KOPT-K1 (cell line): ENCODE measurements around the gene PLCB4.

ENCODE experiments used
- H3K27ac ChIP-seq: fragments of 200-600 bp; sonication (generic); 2 replicates; pipeline ENCODE4 v1.5.1; 2016; ENCODE audit warnings: antibody characterized with exemption, mild to moderate bottlenecking, low read depth, low read length; ENCODE audit not compliant: poor library complexity, severe bottlenecking
- H3K36me3 ChIP-seq: fragments of 200-600 bp; sonication (generic); 2 replicates; pipeline ENCODE4 v1.5.1; 2017; ENCODE audit warnings: antibody characterized with exemption, mild to moderate bottlenecking, low read length, moderate library complexity; ENCODE audit not compliant: insufficient read depth
- H3K9me3 ChIP-seq: fragments of 200-600 bp; sonication (generic); 2 replicates; pipeline ENCODE4 v1.5.1; 2017; ENCODE audit warnings: antibody characterized with exemption, low read length, mild to moderate bottlenecking; ENCODE audit not compliant: insufficient read depth, poor library complexity, severe bottlenecking

PLCB4 gene

GRCh38 chr20:9075264-9076095 is 6.6 kb downstream of the PLCB4 start:
- Histone ChIP-seq H3K36me3 (no peaks in the 10 kb centered on the region), H3K9me3 (no peaks in the 10 kb centered on the region), H3K27ac (no peak overlapping the region)

GRCh38 chr20:9076440-9076839 is 7.6 kb downstream of the PLCB4 start:
- Histone ChIP-seq H3K9me3 (no peaks in the 10 kb centered on the region), H3K36me3 (no peaks in the 10 kb centered on the region), H3K27ac (no peak overlapping the region)

DNA sequence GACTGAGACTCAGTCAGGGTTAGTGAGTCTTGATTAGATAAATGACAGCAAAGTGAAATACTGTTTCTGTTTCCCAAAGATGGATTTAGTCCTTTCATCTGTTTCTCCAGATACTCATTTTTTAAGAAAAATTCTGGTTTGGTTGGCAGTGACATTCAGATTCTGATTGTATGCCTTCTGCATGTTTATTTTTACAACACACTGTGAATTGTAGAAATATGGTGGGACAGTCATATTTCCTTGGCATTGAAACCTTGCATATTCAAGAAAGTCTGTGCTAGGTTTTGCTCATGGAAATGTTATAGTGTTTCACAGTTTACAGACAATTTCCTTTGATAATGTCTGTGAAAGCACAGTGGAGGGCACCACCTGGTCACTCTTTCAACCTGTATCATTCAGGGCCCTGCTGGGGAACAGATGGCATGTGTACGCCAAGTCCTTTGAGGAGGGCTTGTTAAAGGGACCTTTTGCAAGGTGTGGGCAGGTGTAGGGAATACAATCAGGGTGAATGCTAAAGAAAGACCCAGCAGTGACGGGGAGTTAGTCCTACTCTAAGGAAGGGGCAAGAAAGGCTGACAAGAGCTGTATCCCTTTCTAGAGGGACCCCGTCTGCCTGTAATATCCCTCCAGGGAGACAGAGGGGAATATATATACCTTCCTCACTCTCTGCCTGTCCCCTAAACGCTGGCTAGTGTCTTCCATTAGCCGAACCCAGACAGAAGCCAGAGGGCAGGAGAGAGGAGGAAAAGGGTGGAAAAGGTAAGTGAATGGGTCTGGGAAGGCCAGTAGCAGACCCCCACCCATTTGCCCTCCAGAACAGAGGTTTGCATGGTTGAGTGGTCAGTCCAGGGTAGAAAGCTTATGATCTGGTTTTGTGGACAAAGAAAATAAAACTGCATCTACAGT is 10.2 kb downstream of the PLCB4 start:
- H3K36me3 ChIP-seq: no peaks in the 10 kb centered on the region

GRCh38 chr20:9081423-9081966 is 12.6 kb downstream of the PLCB4 start:
- Histone ChIP-seq H3K9me3 (no peaks in the 10 kb centered on the region), H3K27ac (no peak overlapping the region), H3K36me3 (no peaks in the 10 kb centered on the region)

More for the DNA sequence above, 10.2 kb downstream of the PLCB4 start:
- Histone ChIP-seq H3K9me3 (no peaks in the 10 kb centered on the region), H3K27ac (no peak overlapping the region)

DNA sequence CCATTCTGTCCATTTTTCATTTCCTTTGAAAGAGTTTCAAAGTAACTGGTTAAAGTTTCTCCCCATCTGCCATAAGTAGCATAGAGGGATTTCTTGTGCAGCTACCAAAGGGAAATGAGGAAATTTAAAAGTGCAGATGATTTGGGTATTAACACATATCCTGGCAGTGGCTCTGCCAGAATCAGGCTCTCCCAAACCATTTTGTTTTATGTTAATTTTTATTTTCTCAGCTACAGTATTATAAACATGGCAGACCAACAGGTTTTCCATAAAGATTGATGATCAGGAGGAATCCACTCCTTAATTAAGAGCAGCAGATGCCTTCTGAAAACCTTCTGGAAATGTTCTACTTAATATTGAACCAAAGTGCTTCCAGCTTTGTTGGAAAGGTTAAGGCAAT is 13.9 kb downstream of the PLCB4 start:
- no peaks in the 10 kb centered on the region for H3K36me3 ChIP-seq
- no peak overlapping the region for H3K27ac ChIP-seq
- H3K9me3 ChIP-seq: no peaks in the 10 kb centered on the region

DNA sequence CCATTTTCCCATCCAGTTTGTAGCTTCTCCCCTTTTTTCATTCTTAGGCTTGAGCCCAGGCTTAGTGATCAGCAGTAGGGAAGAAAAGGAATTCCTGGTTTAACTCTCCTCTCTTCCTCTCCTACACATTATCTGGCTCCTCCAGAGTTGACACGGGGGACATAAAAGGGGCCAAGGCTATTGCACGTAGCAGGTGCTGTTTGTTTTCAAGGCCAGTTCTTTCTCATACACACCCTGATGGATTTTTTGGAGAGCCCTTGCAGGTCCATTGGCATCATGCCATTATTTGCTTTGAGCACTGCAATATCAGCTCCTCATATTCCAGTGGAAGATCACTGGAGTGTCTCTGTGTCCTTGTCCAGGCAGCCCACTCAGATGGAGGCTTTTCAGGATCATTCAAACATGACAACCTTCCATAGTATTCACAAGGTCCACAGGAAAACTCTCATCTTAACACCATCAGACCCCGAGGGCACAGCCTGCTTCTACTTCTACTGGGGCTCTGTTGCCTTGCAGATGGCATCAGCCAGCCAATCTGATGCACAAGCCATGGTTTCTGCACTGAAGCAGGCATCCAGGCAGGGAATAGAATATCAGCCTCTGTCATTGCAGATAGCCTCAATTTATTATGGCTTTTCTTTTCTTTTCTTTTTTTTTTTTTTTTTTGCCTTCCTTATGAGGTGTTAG is 18.8 kb downstream of the PLCB4 start:
- H3K27ac ChIP-seq: no peak overlapping the region
- no peaks in the 10 kb centered on the region for H3K36me3 ChIP-seq
- H3K9me3 ChIP-seq: no peaks in the 10 kb centered on the region

GRCh38 chr20:9088556-9088955 is 19.7 kb downstream of the PLCB4 start:
- no peak overlapping the region for H3K27ac ChIP-seq
- H3K36me3 ChIP-seq: no peaks in the 10 kb centered on the region
- H3K9me3 ChIP-seq: no peaks in the 10 kb centered on the region

DNA sequence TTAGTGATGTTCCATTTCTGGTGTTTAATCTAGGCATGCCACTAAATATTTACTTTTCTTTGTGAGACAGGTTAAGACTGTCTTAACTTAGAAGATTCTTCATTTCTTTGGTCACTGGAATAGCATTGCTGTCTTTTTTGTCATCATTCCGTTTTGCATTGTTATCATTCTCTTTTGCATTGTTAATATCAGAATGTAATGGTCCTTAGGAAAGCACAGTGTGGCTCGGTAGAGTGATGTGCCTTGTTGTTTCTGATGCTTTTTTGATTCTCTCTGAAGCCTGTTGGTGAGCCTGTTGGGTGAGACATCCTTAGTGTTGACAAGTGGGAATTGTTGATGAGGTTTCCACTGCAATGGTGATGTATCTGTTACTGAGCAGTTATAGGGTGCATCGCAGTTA is 23.2 kb downstream of the PLCB4 start:
- Histone ChIP-seq H3K9me3 (no peaks in the 10 kb centered on the region), H3K36me3 (no peaks in the 10 kb centered on the region), H3K27ac (no peak overlapping the region)

DNA sequence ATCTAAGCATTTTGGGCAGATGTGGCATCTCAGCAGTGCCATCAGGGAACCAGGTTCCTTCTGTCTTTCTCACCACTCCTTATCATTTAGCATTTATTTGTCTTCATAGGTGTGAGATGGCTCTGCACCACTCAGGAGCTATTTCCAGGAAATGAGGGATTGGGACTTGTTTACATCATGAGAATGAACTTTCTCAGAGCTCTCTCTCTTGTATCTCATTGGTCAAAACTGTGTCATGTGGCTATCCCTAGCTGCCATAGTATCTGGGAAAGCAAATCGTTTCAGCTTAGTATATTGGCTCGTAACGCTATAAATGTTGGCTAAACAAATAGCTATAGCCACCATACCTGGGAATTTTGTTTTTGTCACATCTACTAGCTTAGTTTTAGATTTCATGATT is 23.8 kb downstream of the PLCB4 start:
- no peak overlapping the region for H3K27ac ChIP-seq
- H3K36me3 ChIP-seq: no peaks in the 10 kb centered on the region
- no peaks in the 10 kb centered on the region for H3K9me3 ChIP-seq

- Histone ChIP-seq H3K36me3 (no peaks in the 10 kb centered on the region), H3K9me3 (no peaks in the 10 kb centered on the region), H3K27ac (no peak overlapping the region)
Measured at GRCh38 chr20:9093218-9093957, 24.5 kb downstream of the PLCB4 start.

DNA sequence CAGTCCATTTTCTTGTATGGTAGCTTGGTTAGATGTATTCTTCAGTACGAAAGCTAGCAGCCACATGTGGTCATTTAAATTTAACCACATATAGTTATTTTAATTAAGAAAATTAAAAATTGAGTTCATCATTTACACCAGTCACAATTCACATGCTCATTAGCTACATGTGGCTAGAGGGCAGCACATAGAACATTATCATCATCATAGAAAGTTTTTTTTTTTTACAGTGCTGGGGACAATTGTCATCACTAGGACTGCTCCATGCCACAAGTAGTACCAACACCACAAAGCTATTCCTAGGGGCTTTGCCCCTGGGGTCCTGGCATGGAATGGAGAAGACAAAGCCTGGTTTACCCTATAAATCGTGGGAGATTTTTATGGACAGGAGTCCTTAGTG is 30.5 kb downstream of the PLCB4 start:
- no peaks in the 10 kb centered on the region for H3K36me3 ChIP-seq
- no peaks in the 10 kb centered on the region for H3K9me3 ChIP-seq
- H3K27ac ChIP-seq: no peak overlapping the region

DNA sequence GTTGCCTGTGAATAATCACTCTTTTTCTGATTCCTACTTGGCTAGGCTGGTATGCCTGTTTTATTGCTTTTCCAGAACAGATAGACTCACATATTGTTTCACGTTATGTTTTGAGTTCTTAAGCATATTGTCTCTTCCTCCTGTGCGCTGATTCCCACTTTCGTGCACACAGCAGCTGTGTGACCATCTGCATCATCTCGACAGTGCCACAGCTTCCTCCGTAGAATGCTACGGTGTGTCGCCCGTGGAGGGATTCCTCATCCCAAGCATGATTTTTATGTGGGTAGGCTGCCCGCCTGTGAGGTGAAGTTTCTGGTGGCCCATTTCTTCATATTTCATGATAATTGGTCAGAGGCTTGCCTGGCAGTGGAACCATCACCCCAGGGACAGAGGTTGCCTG is 31.8 kb downstream of the PLCB4 start:
- Histone ChIP-seq H3K27ac (no peak overlapping the region), H3K36me3 (no peaks in the 10 kb centered on the region), H3K9me3 (no peaks in the 10 kb centered on the region)

- Histone ChIP-seq H3K36me3 (no peaks in the 10 kb centered on the region), H3K27ac (no peak overlapping the region), H3K9me3 (no peaks in the 10 kb centered on the region)
Measured at GRCh38 chr20:9102456-9102855, 33.6 kb downstream of the PLCB4 start.

GRCh38 chr20:9103955-9104354 is 35.1 kb downstream of the PLCB4 start:
- Histone ChIP-seq H3K27ac (no peak overlapping the region), H3K9me3 (no peaks in the 10 kb centered on the region), H3K36me3 (no peaks in the 10 kb centered on the region)
